HepG2 (cell line): ENCODE data around the gene MRFAP1L1. TPM values are rescaled to one million over a fixed set of nuclear protein-coding genes. Genes with fewer than 3 reads are reported as not detected.

Experiments
- ATF7 ChIP-seq, 2 experiments: fragments of 450-650 bp in 1 of 2; sonication (generic) in 1 of 2; formaldehyde crosslinking in 1 of 2; IDR thresholded peaks; 2 replicates each; pipeline versions ENCODE4 v1.4.0 to v1.6.1; 2016 to 2020; ENCODE audit warnings: antibody characterized with exemption in 1 of 2, mild to moderate bottlenecking in 1 of 2, missing genetic modification reagents in 1 of 2
- BCL6 ChIP-seq: IDR thresholded peaks from 2 replicates; pipeline ENCODE4 v1.6.1; 2016; ENCODE audit warnings: missing genetic modification reagents, missing compliant biosample characterization
- HDAC6 ChIP-seq: fragments of 200-600 bp; sonication (generic); IDR thresholded peaks from 2 replicates; pipeline ENCODE4 v1.7.0; 2017; ENCODE audit warnings: mild to moderate bottlenecking, antibody characterized with exemption, low read length, low read depth
- JDP2 ChIP-seq: sonication (generic); formaldehyde crosslinking; IDR thresholded peaks from 2 replicates; pipeline ENCODE4 v1.8.1; 2022; ENCODE audit warnings: missing genetic modification reagents, borderline replicate concordance
- POLR2A ChIP-seq, 2 experiments: IDR thresholded peaks; 2 replicates each; pipeline ENCODE4 v1.6.1; 2011; ENCODE audit warnings: low read depth in 2 of 2, low read length in 2 of 2, mild to moderate bottlenecking in 1 of 2, moderate library complexity in 1 of 2; ENCODE audit not compliant: insufficient read depth in 1 of 2
- RBAK ChIP-seq: sonication (generic); formaldehyde crosslinking; IDR thresholded peaks from 2 replicates; pipeline ENCODE4 v1.5.1; 2020; ENCODE audit warnings: mild to moderate bottlenecking, missing genetic modification reagents
- REXO4 ChIP-seq: sonication (generic); formaldehyde crosslinking; IDR thresholded peaks from 2 replicates; pipeline ENCODE4 v1.8.0; 2022; ENCODE audit warnings: missing genetic modification reagents, mild to moderate bottlenecking, borderline replicate concordance
- RFX5 ChIP-seq: IDR thresholded peaks from 2 replicates; pipeline ENCODE4 v1.6.1; 2011; ENCODE audit warnings: low read depth, low read length, improper control_type of control experiment
- SRSF9 ChIP-seq: fragments of 200-400 bp; formaldehyde crosslinking; IDR thresholded peaks from 2 replicates; pipeline ENCODE4 v1.6.1; 2018; ENCODE audit warnings: borderline replicate concordance, mild to moderate bottlenecking, low read depth, low read length; ENCODE audit not compliant: insufficient read depth, poor library complexity, severe bottlenecking
- TRAFD1 ChIP-seq: sonication (generic); formaldehyde crosslinking; IDR thresholded peaks from 2 replicates; pipeline ENCODE4 v1.5.1; 2020; ENCODE audit warnings: missing genetic modification reagents, mild to moderate bottlenecking, borderline replicate concordance
- XRCC5 ChIP-seq: fragments of 200-400 bp; formaldehyde crosslinking; optimal IDR thresholded peaks from 2 replicates; pipeline ENCODE3; 2017; ENCODE audit warnings: mild to moderate bottlenecking, low read length
- ZNF232 ChIP-seq: sonication (generic); formaldehyde crosslinking; IDR thresholded peaks from 2 replicates; pipeline ENCODE4 v1.4.0; 2020; ENCODE audit warnings: missing genetic modification reagents, borderline replicate concordance
- ZNF235 ChIP-seq: sonication (generic); formaldehyde crosslinking; IDR thresholded peaks from 2 replicates; pipeline ENCODE4 v1.8.1; 2023; ENCODE audit warnings: mild to moderate bottlenecking, missing genetic modification reagents, borderline replicate concordance
- ZNF260 ChIP-seq: sonication (generic); formaldehyde crosslinking; IDR thresholded peaks from 2 replicates; pipeline ENCODE4 v1.4.0; 2020; ENCODE audit warnings: missing genetic modification reagents, low read depth, mild to moderate bottlenecking, borderline replicate concordance
- ZNF678 ChIP-seq: sonication (generic); formaldehyde crosslinking; IDR thresholded peaks from 2 replicates; pipeline ENCODE4 v1.4.0; 2020; ENCODE audit warnings: mild to moderate bottlenecking, missing genetic modification reagents
- polyA plus RNA-seq, 8 experiments: library from polyadenylated mRNA; depleted of rRNA in 3 of 8; stranded (reverse) in 7 of 8; unstranded in 1 of 8; fragments of >200 nt; fragmentation: Illumina TruSeq in 4 of 8; extraction: Trizol in 4 of 8; gene quantifications; 2 replicates each; pipeline versions ENCODE4 v1.2.1 to v1.2.3, GENCODE V29; 2011 to 2016; ENCODE audit warnings: low read depth in 4 of 8, missing spikeins in 1 of 8, mixed read lengths in 1 of 8; ENCODE audit not compliant: insufficient read depth in 1 of 8
- total RNA-seq, 5 experiments: library from RNA; depleted of rRNA; stranded (reverse); fragments of >200 nt; fragmentation: Illumina TruSeq; extraction: Trizol; gene quantifications; 2 replicates each; pipeline ENCODE4 v1.2.3, GENCODE V29; 2016; ENCODE audit warnings: low read depth in 1 of 5
- TF ChIP-seq, protein P1 (sequence below): sonication (generic); formaldehyde crosslinking; IDR thresholded peaks from 2 replicates; pipeline ENCODE4 v1.8.0; 2022; ENCODE audit warnings: mild to moderate bottlenecking, missing genetic modification reagents, moderate library complexity
- TF ChIP-seq, protein P2 (sequence below): IDR thresholded peaks from 2 replicates; pipeline ENCODE4 v1.6.1; 2012; ENCODE audit warnings: inconsistent platforms
- TF ChIP-seq, protein P3 (sequence below): sonication (generic); formaldehyde crosslinking; IDR thresholded peaks from 2 replicates; pipeline ENCODE4 v1.5.1; 2020; ENCODE audit warnings: mild to moderate bottlenecking, missing genetic modification reagents, borderline replicate concordance
- TF ChIP-seq, protein P4 (sequence below): sonication (generic); formaldehyde crosslinking; IDR thresholded peaks from 2 replicates; pipeline ENCODE4 v1.5.0; 2020; ENCODE audit warnings: mild to moderate bottlenecking, missing genetic modification reagents
- TF ChIP-seq, protein P5 (sequence below): sonication (generic); formaldehyde crosslinking; IDR thresholded peaks from 2 replicates; pipeline ENCODE4 v1.4.0; 2020; ENCODE audit warnings: missing genetic modification reagents, borderline replicate concordance

MRFAP1L1 gene
- total and polyA plus RNA-seq, 2 of the 13 experiments (the other 11 are each of a cell fraction or from before 2014, with no cell fraction given), result 44.8 to 76.6 TPM

DNA sequence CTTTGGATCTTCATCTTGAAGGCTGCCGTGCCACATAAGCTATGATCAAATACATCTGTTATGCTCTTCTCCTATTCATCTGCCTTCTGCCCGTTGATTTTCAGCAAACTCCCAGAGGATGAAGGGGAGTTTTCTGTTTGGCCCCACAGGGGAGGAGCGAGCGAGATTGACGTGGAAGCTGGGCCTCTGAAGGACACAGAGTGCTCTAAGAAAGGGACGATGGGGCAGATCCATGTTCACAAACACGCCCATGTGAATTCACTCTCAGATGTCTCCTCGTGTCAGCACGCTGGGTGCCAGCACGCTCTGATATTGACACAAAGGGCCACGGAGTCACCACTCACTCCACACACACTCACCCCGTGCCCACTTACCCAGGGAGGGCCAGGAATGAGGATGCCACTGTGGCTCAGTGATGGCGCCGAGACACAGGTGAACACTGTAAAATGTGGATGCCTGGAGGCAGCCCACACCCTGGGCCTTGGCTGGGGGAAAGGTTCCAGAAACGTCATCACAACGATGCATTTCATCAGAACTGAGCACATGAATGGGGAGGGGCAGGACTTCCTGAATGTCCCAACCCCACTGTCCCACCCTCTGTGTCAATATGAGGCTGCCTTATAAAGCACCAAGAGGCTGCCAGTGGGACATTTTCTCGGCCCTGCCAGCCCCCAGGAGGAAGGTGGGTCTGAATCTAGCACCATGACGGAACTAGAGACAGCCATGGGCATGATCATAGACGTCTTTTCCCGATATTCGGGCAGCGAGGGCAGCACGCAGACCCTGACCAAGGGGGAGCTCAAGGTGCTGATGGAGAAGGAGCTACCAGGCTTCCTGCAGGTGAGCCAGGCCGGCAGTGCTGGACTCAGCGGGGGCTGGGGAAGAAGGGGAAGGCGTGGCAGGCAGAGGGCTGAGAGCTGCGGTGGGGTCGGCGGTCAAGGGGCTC, 16.2 kb downstream of the MRFAP1L1 start, which contains the start of gene S100P (continued):
- TF ChIP-seq TRAFD1 (CRISPR knock-in tag) (peak; percentile 45; the same call in 1 of the 2 replicates), ZNF678 (CRISPR knock-in tag) (no peak), ZNF260 (CRISPR knock-in tag) (no peak), REXO4 (CRISPR knock-in tag) (no peak), JDP2 (CRISPR knock-in tag) (no peak), ZNF232 (CRISPR knock-in tag) (no peak; the same call in 1 of the 2 replicates), RBAK (no peak), ZNF235 (CRISPR knock-in tag) (no peak), HDAC6 (no peak), SRSF9 (no peak), RFX5 (no peak), ATF7 (IDR thresholded peaks at IDR 0.05) (peak; percentile 40; the same call in 1 of the 2 replicates), ATF7 (CRISPR knock-in tag; IDR thresholded peaks at IDR 0.05) (peak; percentile 59; the same call in 1 of the 2 replicates), XRCC5 (no peak), BCL6 (CRISPR knock-in tag) (peak; percentile 49; the same call in 1 of the 2 replicates), POLR2A (IDR thresholded peaks at IDR 0.05; ENCODE audit: insufficient read depth in 1 of 2, low read depth in 2 of 2, low read length in 2 of 2) (peak in 1 of 2 experiments; percentile 98; a peak in 2 of 4 replicates)
- TF ChIP-seq, protein P1, sequence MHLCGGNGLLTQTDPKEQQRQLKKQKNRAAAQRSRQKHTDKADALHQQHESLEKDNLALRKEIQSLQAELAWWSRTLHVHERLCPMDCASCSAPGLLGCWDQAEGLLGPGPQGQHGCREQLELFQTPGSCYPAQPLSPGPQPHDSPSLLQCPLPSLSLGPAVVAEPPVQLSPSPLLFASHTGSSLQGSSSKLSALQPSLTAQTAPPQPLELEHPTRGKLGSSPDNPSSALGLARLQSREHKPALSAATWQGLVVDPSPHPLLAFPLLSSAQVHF (CRISPR knock-in tag), result no peak
- TF ChIP-seq, protein P2, sequence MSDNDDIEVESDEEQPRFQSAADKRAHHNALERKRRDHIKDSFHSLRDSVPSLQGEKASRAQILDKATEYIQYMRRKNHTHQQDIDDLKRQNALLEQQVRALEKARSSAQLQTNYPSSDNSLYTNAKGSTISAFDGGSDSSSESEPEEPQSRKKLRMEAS, result no peak
- TF ChIP-seq, protein P3, sequence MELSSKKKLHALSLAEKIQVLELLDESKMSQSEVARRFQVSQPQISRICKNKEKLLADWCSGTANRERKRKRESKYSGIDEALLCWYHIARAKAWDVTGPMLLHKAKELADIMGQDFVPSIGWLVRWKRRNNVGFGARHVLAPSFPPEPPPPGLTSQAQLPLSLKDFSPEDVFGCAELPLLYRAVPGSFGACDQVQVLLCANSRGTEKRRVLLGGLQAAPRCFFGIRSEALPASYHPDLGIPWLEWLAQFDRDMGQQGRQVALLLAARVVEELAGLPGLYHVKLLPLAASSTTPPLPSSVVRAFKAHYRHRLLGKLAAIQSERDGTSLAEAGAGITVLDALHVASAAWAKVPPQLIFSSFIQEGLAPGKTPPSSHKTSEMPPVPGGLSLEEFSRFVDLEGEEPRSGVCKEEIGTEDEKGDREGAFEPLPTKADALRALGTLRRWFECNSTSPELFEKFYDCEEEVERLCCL (CRISPR knock-in tag), result 0 out of 2 replicates have a peak, but pooled peaks have one; percentile 72
- TF ChIP-seq, protein P4, sequence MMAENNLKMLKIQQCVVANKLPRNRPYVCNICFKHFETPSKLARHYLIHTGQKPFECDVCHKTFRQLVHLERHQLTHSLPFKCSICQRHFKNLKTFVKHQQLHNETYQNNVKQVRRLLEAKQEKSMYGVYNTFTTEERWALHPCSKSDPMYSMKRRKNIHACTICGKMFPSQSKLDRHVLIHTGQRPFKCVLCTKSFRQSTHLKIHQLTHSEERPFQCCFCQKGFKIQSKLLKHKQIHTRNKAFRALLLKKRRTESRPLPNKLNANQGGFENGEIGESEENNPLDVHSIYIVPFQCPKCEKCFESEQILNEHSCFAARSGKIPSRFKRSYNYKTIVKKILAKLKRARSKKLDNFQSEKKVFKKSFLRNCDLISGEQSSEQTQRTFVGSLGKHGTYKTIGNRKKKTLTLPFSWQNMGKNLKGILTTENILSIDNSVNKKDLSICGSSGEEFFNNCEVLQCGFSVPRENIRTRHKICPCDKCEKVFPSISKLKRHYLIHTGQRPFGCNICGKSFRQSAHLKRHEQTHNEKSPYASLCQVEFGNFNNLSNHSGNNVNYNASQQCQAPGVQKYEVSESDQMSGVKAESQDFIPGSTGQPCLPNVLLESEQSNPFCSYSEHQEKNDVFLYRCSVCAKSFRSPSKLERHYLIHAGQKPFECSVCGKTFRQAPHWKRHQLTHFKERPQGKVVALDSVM (CRISPR knock-in tag), result peak; percentile 71
- TF ChIP-seq, protein P5, sequence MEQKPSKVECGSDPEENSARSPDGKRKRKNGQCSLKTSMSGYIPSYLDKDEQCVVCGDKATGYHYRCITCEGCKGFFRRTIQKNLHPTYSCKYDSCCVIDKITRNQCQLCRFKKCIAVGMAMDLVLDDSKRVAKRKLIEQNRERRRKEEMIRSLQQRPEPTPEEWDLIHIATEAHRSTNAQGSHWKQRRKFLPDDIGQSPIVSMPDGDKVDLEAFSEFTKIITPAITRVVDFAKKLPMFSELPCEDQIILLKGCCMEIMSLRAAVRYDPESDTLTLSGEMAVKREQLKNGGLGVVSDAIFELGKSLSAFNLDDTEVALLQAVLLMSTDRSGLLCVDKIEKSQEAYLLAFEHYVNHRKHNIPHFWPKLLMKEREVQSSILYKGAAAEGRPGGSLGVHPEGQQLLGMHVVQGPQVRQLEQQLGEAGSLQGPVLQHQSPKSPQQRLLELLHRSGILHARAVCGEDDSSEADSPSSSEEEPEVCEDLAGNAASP (CRISPR knock-in tag), result peak; percentile 46
